Hematopoietic multipotent progenitor cell treated with erythropoietin and hydrocortisone succinate and interleukin-3 and kit ligand, for 8 days (in vitro differentiated cells): ENCODE measurements around the gene TIMP4.

ENCODE experiments used
- DNase-seq: peaks from one replicate; pipeline ENCODE4 v3.0.0-alpha.2; 2015

TIMP4 gene

DNA sequence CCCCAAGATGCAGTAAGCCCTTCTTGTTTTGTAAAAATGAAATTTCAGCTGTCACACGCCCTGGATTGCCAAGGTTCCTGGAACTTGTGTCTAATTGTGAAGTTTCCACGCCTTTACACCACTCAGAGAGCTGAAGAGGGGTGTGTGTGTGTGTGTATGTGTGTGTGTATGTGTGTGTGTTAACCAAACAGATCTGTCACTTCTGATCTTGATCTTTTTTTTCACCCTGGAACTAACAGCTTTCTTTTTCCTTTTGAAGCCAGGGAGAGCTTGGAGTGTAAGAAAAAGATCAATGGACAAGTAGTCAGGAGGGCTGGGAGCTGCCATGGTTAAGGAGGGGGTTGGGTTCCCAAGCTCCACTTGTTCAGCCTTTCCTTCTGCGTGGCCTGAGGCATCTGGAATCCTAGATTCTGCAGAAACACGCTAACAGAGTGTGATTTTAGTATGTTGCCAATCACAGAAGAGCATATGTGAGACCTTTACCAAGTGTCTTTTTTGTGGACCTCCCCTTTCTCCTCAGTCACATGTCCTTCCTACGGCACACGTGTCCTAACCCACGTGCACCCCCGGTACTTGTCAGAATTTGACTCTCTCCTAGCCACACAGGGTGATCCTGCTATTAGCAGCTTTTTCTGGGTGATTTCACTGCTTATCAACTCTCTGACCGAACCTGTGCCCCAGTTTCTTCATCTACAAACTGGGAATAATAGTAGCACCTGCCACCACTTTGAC is 11.5 kb downstream of the TIMP4 start:
- no peak for DNase-seq

GRCh38 chr3:12143949-12144504 is 14.7 kb downstream of the TIMP4 start:
- no peak for DNase-seq

DNA sequence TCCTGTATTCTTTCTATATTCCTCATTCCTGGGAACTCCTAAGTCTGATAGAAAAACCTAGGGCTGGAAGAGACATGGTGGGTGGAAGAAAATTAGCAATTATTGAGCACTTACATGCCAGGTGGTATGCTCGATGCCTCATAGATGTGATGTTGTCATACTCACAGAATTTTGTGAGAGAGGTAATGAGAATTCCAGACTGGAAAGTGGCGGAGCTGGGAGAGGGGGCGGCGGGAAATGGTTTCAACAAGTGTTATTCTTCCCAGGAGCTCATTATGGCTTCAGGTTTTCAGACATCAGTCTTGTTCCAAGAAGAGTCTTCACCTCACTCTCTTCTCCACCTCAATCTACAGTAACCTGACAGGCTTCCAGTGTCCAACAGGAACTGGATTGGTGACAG is 16.2 kb downstream of the TIMP4 start:
- no peak for DNase-seq

- no peak for DNase-seq
Observed at GRCh38 chr3:12141350-12141749, 17.4 kb downstream of the TIMP4 start.

DNA sequence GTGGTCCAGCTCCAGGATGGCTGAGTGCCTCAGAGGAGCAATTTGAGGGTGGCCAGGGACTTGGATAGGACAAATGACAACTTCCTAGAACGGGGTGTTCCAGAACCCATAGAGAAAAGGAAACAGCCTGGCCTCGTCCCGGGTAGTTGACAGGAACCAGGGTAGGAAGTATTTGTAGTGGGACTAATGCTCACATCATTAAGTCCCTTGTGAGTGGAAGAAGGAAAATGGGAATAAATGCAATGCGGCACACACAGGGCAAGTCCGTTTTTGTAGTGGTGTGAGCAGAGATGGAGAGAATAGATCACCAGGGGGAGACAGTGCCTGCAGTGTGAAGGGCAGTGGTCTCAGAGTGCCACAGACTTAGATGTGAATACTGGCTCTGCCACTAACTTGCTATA is 19.6 kb downstream of the TIMP4 start:
- peak; percentile 6 for DNase-seq

- DNase-seq, result peak; percentile 42
Observed at GRCh38 chr3:12138044-12138443, 20.7 kb downstream of the TIMP4 start.

- DNase-seq, result no peak
Observed at GRCh38 chr3:12136371-12136770, 22.3 kb downstream of the TIMP4 start.

DNA sequence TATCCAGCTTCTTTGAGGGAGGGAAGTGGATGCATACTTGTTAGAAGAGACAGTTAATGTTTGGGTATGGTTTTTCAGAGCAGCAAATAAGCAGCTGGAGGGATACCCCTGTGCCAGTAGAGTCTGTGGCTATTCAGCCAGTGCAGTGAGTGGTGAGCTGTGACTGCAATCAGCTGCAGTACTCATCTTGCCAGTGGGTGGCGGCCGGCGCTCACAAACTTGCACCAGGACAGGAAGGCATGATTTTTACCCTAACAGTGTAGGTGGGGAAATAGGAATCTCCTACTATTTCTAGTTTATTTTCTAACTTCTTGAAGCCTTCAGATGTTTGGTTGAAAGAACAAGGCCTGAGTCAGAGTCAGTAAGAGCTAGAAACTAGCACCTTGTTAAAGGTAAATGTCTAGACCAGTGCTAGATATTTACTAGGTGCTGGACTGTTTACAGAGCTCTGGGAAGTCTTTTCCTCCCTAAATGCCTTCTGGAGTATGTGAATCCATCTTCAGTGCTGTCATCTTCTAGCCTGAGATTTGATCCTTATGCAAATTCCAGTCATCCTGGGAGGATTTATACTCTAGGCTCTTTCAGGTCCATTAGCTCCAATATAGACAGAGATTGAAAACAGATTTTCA is 23.6 kb downstream of the TIMP4 start:
- DNase-seq, result peak; percentile 36

DNA sequence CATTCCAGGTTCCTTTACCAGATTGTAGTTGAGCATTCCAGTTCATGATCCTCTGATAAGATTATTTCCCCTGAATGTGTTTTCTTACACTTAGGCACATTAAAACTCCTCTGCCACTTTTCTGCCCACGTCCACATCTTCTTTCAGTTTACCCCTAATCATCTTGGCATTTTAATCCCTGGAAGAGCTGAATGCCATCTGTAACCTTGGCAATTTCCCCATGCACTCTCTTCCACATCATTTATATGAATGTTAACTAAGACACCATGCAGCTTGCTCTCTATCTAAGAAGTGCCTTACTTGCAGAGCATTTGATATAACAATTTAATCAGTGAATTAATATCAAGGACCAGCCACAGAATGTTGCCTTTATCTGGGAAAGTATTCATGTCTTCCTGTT is 25.8 kb downstream of the TIMP4 start:
- DNase-seq, result no peak

- DNase-seq, result no peak
Observed at GRCh38 chr3:12131351-12132090, 27.2 kb downstream of the TIMP4 start.

DNA sequence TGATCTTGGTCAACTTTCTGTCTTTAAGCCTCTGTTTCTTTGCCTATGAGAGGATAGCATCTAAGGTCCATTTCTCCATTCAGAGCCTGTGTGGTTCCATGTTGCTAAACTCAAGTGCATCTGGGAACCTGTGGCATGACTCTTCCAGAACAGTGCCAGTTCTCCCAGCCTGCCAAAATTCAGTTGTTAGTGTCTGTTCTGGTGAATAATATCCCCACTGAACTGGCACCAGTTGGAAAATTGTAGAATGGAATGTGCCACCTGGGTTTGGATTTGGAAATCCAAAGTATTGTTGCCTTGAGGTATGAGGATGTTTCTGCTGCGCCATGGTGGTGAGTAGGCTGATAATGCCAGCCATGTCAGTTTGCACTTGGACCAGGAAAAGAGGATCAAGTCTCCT is 31.3 kb downstream of the TIMP4 start:
- no peak for DNase-seq

GRCh38 chr3:12125772-12126171 is 32.9 kb downstream of the TIMP4 start:
- DNase-seq, result no peak

GRCh38 chr3:12121466-12121865 is 37.2 kb downstream of the TIMP4 start:
- DNase-seq, result no peak

DNA sequence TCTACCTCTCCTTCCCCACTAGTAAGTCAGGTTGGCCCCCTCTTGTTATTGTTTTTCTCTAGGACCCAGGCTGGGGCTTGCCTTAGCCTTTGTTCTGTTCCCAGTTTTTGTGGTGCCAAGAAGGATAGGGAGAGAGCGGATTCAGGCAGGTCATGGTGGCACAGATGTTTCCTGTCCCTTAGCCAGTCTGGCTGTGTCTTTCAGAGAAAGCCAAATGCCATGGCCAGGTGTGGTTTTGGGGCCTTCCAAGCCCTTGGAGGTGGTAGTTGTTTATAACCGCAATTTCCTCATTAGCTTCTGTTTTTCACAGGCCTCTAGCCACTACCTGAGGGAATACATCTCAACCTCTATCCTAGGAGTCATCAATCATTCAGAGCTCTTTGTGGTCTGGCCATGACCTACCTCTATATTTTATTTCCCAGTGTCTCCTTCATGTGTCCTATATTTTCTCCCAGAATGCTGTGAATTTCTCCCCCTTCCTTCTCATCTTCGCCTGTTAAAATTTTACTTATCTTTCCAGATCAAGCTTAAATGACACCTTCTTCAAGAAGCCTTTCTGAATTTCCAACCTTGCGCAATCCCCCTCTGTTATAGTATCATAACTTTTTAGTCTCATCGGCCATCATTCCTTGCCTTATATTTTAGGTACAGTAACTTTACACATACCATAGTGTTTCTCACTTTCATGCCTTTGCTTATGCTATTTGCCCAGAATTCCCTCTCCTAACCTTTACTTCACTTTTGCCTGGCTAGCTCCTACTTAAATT is 38.2 kb downstream of the TIMP4 start:
- DNase-seq, result no peak

DNA sequence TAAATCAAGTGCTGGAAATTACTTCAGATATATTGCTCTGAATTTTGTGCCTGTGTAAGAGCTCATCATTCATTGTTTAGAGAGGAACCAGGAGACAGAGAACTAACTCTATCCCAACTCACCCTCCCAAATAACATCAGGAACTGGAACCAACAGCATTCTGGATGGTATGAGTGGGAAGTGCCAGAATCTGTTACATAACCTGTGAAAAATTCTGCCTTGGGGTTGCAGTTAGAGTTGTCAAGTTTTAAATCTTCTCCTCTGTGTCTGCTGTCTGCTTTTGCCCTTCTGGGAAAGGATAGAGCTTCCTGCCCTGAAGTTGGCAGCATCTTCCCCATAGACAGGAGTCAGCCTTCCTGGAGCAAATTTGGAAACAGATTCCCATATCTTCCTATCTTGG is 41.2 kb downstream of the TIMP4 start:
- DNase-seq, result no peak

- DNase-seq, result no peak
Observed at GRCh38 chr3:12116870-12117269, 41.8 kb downstream of the TIMP4 start.

GRCh38 chr3:12115849-12116248 is 42.9 kb downstream of the TIMP4 start:
- no peak for DNase-seq

GRCh38 chr3:12115104-12115503 is 43.6 kb downstream of the TIMP4 start:
- no peak for DNase-seq

GRCh38 chr3:12114251-12114650 is 44.5 kb downstream of the TIMP4 start:
- DNase-seq, result no peak

- DNase-seq, result no peak
Observed at GRCh38 chr3:12107071-12107713, 51.5 kb downstream of the TIMP4 start.
